HEK293T (cell line): Measurements from ENCODE around the gene RAB7B.

Experiments
- CTCF ChIA-PET: fragments of 350-600 bp; formaldehyde crosslinking; extraction: SDS; loops from one replicate; lab custom pipeline; 2021; ENCODE audit warnings: antibody characterized with exemption, inconsistent platforms; lab: Yijun Ruan, JAX
- POLR2A ChIA-PET: fragments of 350-600 bp; formaldehyde crosslinking; extraction: SDS; loops from one replicate; lab custom pipeline; 2020; ENCODE audit warnings: antibody characterized with exemption, inconsistent platforms; lab: Yijun Ruan, JAX
- DNase-seq: peaks from one replicate; pipeline ENCODE4 v3.0.0; 2012; ENCODE audit warnings: mixed read lengths; ENCODE audit errors: extremely low spot score
- ARNT ChIP-seq: fragments of 450-650 bp; IDR thresholded peaks from 2 replicates; pipeline ENCODE4 v1.6.1; 2017; ENCODE audit warnings: mild to moderate bottlenecking
- BHLHE40 ChIP-seq: fragments of 450-650 bp; IDR thresholded peaks from 2 replicates; pipeline ENCODE4 v1.6.1; 2016; ENCODE audit warnings: mild to moderate bottlenecking, moderate library complexity, borderline replicate concordance
- CTBP1 ChIP-seq: fragments of 450-650 bp; IDR thresholded peaks from 2 replicates; pipeline ENCODE4 v1.6.1; 2016; ENCODE audit warnings: borderline replicate concordance
- ELF4 ChIP-seq: fragments of 450-650 bp; IDR thresholded peaks from 2 replicates; pipeline ENCODE4 v1.6.1; 2017; ENCODE audit warnings: antibody characterized with exemption
- FOXA1 ChIP-seq: fragments of 450-650 bp; IDR thresholded peaks from 2 replicates; pipeline ENCODE4 v1.6.1; 2016; ENCODE audit warnings: mild to moderate bottlenecking
- FOXK2 ChIP-seq: fragments of 450-650 bp; IDR thresholded peaks from 2 replicates; pipeline ENCODE4 v1.6.1; 2016; ENCODE audit warnings: mild to moderate bottlenecking
- FOXM1 ChIP-seq: fragments of 450-650 bp; IDR thresholded peaks from 2 replicates; pipeline ENCODE4 v1.6.1; 2017; ENCODE audit warnings: mild to moderate bottlenecking, borderline replicate concordance
- HDGF ChIP-seq: fragments of 450-650 bp; IDR thresholded peaks from 2 replicates; pipeline ENCODE4 v1.6.1; 2017; ENCODE audit warnings: antibody characterized with exemption, borderline replicate concordance
- L3MBTL2 ChIP-seq: fragments of 450-650 bp; conservative IDR thresholded peaks from 2 replicates; pipeline ENCODE4 v1.6.1; 2016; ENCODE audit warnings: mild to moderate bottlenecking
- LEF1 ChIP-seq: fragments of 450-650 bp; IDR thresholded peaks from 2 replicates; pipeline ENCODE4 v1.6.1; 2017; ENCODE audit warnings: mild to moderate bottlenecking, borderline replicate concordance
- NFRKB ChIP-seq: fragments of 450-650 bp; IDR thresholded peaks from 2 replicates; pipeline ENCODE4 v1.6.1; 2016; ENCODE audit warnings: mild to moderate bottlenecking, moderate library complexity
- SP1 ChIP-seq: fragments of 450-650 bp; IDR thresholded peaks from 2 replicates; pipeline ENCODE4 v1.6.1; 2017
- SUZ12 ChIP-seq: fragments of 450-650 bp; IDR thresholded peaks from 2 replicates; pipeline ENCODE4 v1.6.1; 2016; ENCODE audit warnings: mild to moderate bottlenecking
- TARDBP ChIP-seq: fragments of 450-650 bp; IDR thresholded peaks from 2 replicates; pipeline ENCODE4 v1.6.1; 2016
- ZNF384 ChIP-seq: fragments of 450-650 bp; IDR thresholded peaks from 2 replicates; pipeline ENCODE4 v1.6.1; 2016
- TF ChIP-seq, protein P1 (sequence below): fragments of 450-650 bp; IDR thresholded peaks from 2 replicates; pipeline ENCODE4 v1.6.1; 2016

RAB7B gene

DNA sequence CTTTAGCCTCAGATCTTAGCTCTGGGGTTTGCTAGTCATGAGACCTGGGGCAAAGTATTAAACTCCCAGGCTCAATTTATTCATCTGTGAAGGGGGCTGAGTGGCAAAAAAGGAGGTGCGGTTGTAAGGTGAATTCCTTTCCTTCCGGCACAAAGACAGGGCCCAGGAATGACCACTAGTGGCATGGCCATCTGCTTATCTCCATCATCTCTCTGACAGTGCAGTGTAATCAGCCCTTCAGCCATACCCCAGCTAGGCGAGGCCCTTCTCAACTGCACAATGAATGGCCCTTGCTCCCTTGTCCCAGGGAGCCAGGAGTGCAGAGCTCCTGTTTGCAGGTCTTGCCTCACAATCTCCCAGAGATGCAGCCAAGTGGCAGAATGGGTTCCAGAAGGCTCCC, 54.3 kb downstream of the RAB7B start:
- no peak for DNase-seq
- no peak for TF ChIP-seq HDGF
- TF ChIP-seq ARNT, result no peak
- no peak for TF ChIP-seq SUZ12
- TF ChIP-seq L3MBTL2, result no peak
- no peak for TF ChIP-seq FOXA1
- TF ChIP-seq ZNF384, result no peak
- TF ChIP-seq CTBP1, result no peak
- TF ChIP-seq BHLHE40, result no peak
- TF ChIP-seq TARDBP, result no peak
- TF ChIP-seq, protein P1, sequence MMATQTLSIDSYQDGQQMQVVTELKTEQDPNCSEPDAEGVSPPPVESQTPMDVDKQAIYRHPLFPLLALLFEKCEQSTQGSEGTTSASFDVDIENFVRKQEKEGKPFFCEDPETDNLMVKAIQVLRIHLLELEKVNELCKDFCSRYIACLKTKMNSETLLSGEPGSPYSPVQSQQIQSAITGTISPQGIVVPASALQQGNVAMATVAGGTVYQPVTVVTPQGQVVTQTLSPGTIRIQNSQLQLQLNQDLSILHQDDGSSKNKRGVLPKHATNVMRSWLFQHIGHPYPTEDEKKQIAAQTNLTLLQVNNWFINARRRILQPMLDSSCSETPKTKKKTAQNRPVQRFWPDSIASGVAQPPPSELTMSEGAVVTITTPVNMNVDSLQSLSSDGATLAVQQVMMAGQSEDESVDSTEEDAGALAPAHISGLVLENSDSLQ, result no peak
- POLR2A ChIA-PET, result no interaction called here
- CTCF ChIA-PET, result interaction anchor here (1.0 kb wide), 1 partner anchor 30 kb away, joined by 3 read pairs; no protein-coding TSS in a partner anchor

- TF ChIP-seq L3MBTL2, result no peak
- no peak for TF ChIP-seq ARNT
- TF ChIP-seq BHLHE40, result no peak
- no peak for TF ChIP-seq SP1
- TF ChIP-seq FOXA1, result no peak
- TF ChIP-seq TARDBP, result no peak
- no peak for TF ChIP-seq HDGF
- TF ChIP-seq ELF4, result no peak
- no peak for TF ChIP-seq ZNF384
- TF ChIP-seq SUZ12, result no peak
- no peak for TF ChIP-seq LEF1
- no peak for TF ChIP-seq CTBP1
- POLR2A ChIA-PET, result no interaction called here
- DNase-seq, result no peak
- CTCF ChIA-PET, result no interaction called here
Measured at GRCh38 chr1:205948039-205948438, 55.2 kb downstream of the RAB7B start.

DNA sequence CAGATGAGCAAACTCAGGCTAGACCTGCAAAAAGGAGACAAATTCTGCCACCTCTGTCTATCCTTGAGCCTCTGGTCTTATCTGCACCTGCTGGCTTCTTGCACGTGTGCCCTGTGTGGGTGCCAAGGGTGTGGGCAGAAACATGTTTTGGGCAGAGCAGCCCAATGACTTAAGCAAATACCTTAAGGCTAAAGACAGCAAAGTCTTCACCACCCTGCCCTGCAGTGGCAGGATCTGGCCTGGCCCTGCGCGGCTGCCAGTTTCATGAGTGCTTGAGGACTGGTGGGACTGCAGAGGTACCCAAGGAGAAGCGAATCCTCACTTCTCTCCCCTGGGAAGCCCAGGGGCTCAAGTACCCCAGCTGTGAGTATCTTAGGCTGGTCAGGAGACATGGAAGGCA, 56.2 kb downstream of the RAB7B start:
- ChIA-PET CTCF (interaction anchor here (1.1 kb wide), 1 partner anchor 30 kb away, joined by 4 read pairs; no protein-coding TSS in a partner anchor), POLR2A (no interaction called here)
- no peak for TF ChIP-seq SP1
- TF ChIP-seq L3MBTL2, result no peak
- no peak for TF ChIP-seq HDGF
- TF ChIP-seq FOXA1, result no peak
- no peak for TF ChIP-seq FOXK2
- TF ChIP-seq FOXM1, result no peak
- no peak for TF ChIP-seq SUZ12
- TF ChIP-seq BHLHE40, result no peak
- no peak for TF ChIP-seq ZNF384
- no peak for TF ChIP-seq CTBP1
- TF ChIP-seq TARDBP, result no peak
- TF ChIP-seq LEF1, result no peak
- TF ChIP-seq, protein P1, result no peak
- TF ChIP-seq NFRKB, result no peak
- no peak for DNase-seq

DNA sequence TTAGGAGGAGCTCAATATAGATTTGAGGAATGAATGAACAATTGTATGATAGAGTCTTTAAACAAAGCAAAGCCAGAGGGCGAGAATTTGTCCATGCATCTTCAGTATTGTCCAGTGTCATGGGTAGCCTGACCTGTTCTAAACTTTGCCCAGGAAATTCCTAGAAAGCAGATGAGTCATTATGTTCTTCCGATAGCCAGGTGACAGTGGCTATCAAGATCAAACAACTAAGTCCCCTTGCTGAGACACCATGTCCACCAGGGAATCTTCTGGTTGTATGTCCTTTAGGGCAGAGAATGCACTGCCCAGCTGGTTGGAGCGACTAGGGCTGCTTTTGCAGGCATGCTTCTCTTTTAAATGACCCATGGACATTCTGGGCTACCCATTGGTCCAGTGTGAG, 58.1 kb downstream of the RAB7B start:
- CTCF ChIA-PET, result interaction anchor here (0.5 kb wide), 1 partner anchor 39 kb away, joined by 3 read pairs; no protein-coding TSS in a partner anchor

DNA sequence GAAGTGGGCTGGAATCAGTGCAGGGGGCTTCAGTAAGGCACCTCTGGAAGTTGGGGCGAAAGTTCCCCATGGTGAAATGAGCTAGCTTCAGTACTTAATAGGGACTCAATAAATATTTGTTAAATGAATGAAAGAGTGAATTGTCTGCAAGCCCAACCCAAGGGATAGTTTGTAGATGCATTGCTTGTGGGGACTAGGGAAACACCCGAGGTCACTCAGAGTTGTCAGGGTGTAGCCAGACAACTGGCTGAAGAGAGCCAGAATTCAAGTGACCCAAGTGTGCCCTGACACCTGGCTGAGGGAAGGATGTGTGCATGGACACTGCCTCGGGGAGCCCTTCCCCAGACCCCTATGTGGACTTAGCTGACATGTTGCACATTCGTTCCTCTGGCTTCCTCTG, 58.7 kb downstream of the RAB7B start:
- TF ChIP-seq NFRKB (no peak), SUZ12 (no peak), LEF1 (no peak), CTBP1 (no peak), FOXK2 (no peak), BHLHE40 (no peak), FOXA1 (no peak), ARNT (no peak), L3MBTL2 (no peak), SP1 (no peak), ZNF384 (no peak), HDGF (no peak), TARDBP (no peak), FOXM1 (no peak)
- TF ChIP-seq, protein P1, result no peak
- CTCF ChIA-PET, result no interaction called here
- no peak for DNase-seq
- POLR2A ChIA-PET, result no interaction called here

More for the DNA sequence above, 58.1 kb downstream of the RAB7B start:
- POLR2A ChIA-PET, result no interaction called here
- no peak for DNase-seq
- TF ChIP-seq, protein P1, result no peak
- TF ChIP-seq FOXM1 (no peak), TARDBP (no peak), HDGF (no peak), BHLHE40 (no peak), L3MBTL2 (no peak), NFRKB (no peak)

GRCh38 chr1:205943245-205943644, 60.0 kb downstream of the RAB7B start, which contains the start of gene SLC26A9:
Gene SLC26A9, minus strand, starts transcription at chr1:205943456. Its CDS starts 7,636 bp downstream, at chr1:205935820.
- no peak for DNase-seq
- ChIA-PET POLR2A (no interaction called here), CTCF (interaction anchor here (1.1 kb wide), 1 partner anchor 34 kb away, joined by 5 read pairs; no protein-coding TSS in a partner anchor)
- TF ChIP-seq LEF1 (no peak), BHLHE40 (no peak), ELF4 (no peak), L3MBTL2 (no peak), SP1 (no peak), FOXM1 (no peak), CTBP1 (no peak), TARDBP (no peak)
- TF ChIP-seq, protein P1, result no peak
